A172 (cell line): ENCODE measurements around the gene AADAC. TPM values are rescaled to one million over a fixed set of nuclear protein-coding genes. Genes with fewer than 3 reads are reported as not detected.
"Not testable (repeated sequence)": the region's sequence is repeated elsewhere in the genome, so short reads cannot be mapped to it uniquely, and the experiment has no call there.

Source experiments
- DNase-seq: peaks from one replicate; pipeline ENCODE4 v3.0.0-alpha.2; 2015; ENCODE audit warnings: low spot score
- total RNA-seq: library from RNA; depleted of rRNA; stranded (reverse); fragments of >200 nt; shearing (Covaris generic); gene quantifications from 2 replicates; pipeline ENCODE4 v1.2.3, GENCODE V29; 2014

AADAC gene
- total RNA-seq, 1 experiment from 2014 or later, result 2.3 TPM

DNA sequence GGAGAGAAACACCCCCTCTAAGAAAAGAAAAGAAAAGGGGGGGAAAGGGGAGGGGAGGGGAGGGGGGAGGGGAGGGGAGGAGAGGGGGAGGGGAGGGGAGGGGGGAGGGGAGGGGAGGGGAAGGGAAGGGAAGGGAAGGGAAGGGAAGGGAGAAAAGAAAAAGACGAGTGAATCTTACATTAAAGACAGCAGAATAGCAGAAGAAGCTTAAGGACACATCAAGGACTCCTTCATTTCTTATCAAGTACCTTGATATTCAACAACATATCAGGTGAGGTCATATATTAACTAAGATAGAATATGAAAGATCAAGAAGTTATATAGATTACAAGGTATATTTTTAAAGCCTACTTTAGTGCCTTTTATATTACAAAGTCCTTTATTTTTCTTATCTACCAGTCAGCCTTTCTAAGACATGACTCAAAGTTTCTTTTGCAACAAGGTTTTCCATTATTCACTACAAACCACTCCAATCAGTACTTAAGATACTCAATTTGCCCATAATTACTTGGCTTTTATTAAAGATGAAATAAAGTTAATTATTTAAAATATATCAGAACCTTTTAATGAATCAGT is 17.7 kb upstream of the AADAC start:
- no peak for DNase-seq

DNA sequence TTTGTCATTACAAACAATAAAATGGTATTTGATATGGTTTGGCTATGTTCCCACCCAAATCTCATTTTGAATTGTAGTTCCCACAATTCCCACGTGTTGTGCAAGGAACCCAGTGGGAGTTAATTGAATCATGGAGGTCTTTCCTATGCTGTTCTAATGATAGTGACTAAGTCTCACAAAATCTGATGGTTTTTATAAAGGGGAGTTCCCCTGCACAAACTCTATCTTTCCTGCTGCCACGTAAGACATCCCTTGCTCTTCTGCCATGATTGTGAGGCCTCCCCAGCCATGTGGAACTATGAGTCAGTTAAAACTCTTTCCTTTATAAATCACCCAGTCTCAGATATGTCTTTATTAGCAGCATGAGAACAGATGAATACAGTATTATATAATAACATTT is 15.4 kb upstream of the AADAC start:
- DNase-seq, result peak; percentile 75

DNA sequence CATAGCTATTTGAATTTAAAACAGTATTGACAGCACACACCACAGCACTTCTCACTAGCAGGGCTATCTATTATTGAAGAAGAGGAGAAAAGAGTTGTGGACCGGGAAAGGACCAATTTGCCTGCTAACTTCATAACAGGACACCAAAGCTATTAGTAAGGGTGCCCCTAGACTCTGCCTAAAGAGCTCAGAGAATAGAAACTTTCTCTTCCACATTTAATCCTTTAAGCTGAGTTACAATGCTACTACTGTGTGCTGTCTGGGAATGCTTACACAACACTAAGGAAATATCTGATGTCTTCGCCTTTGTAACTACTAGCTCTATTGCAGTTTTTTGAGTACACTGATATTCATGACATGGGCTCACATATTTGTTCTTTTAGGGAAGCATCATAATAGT is 13.5 kb upstream of the AADAC start:
- no peak for DNase-seq

DNA sequence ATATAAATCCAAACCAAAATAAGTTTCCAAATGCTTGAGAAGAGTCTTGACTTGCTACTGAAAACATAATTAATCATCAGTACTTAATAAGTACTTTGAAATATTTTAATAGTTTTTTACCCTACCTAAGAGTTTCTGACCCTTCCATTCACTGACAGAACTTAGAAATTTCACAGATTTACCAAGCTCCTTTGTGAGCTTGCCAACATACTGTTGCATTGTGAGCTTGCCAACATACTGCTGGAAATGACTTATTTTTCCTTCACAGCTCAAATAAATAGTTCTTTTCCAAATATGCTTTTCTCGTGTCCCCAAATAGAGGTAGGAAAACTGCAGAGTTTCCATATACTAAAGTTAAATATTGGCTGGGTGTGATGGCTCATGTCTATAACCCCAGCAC is 9.6 kb upstream of the AADAC start:
- no peak for DNase-seq

DNA sequence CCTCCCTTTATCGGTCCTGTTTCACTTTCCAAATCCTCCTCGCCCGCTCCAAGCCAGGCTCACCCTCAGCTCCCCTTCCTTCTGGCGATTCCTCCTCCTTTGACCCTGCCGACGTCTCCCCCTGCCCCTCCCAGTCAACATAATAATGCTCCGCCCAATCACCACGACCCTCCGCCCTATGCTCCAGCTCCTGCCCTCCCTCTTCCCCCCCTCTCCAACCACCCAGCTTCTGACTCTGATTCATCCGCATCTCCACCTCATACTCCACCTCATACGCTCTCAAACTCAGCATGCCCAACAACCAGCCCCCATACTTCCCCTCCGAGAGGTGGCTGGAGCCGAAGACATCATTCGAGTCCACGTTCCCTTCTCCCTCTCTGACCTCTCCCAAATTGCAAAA is 7.1 kb upstream of the AADAC start:
- no peak for DNase-seq

DNA sequence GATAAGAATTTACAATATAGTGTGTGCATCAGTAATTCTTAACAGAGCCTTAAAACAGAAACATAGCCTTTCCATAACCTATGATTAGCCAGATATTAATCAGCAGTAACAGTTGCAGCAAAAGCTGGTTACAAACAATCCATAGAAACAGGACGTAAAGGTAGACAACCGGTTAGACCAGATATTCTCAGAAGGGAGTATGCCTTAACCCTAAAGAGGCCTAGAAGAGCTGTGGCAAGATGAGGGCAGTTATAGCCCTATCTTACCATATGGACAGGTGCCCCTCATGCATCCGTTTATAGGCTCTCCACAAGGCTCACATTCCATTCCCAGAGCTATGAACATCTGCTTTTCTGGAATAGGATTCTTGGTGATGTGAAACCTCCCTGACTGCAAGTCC is 5.0 kb upstream of the AADAC start:
- DNase-seq, result not testable (repeated sequence)

DNA sequence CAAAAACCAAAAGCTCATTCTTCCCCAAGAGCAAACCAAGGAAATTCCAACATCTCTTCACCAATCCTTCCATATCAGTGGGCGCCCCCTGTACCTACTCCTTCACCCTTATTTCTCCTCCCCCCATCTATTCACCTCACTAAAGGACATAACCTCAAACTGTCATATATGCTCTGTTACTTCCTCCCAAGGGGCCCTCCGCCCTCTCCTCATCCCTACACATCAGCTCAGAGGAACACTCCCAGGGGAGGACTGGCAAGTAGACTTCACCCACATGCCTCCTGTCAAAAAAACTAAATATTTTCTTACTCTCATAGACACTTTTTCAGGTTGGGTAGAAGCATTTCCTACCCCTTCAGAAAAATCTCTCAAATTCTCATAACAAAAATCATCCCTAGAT is 2.4 kb upstream of the AADAC start:
- no peak for DNase-seq

DNA sequence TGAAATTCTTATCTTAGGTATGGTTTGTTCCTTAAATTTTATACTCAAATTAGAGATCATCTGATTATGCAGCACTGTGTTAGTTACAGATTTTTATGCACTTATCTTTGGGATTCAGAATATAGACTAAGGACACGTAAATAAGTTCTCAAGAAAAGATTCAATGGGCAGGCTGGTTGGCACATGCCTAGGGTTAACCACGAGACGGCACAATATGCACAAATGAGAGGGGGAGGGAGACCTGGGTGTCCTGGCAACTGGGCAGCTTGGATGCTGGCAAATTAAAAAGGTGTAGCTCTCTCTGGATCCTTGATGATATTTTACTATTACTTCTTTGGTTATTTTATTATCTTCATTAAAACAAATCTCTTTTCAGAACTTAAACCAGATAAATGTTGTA is 672 bp downstream of the AADAC start:
- no peak for DNase-seq

DNA sequence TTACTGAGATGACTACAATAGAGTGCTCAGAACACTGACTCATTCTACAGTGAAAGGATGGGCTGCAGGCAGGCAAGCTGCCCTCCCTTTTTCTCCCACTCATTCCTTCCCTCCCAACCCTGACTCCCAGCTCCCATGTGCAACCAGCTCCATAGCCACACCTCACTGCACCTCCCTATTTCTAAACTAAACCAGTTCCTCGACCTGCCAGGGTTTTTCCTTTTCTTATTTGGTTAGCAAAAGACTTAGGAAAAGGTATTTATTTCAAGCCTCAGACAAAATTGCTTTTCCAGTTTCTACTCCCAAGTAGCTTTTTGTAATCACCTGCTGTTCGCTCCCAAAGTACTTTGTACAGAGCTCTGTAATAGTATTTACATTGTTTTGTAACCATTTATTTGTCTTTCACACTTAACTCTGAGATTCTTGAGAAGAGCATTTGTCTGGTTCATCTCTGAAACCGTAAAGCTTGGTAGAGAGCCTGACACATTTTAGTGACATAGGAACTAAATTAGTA is 2.2 kb downstream of the AADAC start:
- DNase-seq, result peak; percentile 81

DNA sequence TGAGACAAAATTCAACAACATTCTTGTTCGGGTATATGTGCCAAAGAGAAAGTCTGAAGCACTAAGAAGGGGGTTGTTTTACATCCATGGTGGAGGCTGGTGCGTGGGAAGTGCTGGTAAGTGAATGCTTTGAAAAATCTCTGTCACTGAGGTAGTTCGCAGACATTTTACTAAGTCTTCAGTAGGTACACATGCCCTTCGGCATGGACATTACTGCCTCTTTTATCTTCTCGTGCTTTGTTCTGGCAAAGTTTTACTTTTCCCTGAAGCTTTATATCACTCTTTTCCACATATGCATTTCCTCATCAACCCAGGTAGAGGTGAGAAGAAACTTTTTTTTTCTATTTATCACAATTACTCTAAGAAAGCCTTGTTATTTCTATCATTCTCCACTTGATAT is 3.6 kb downstream of the AADAC start:
- no peak for DNase-seq

DNA sequence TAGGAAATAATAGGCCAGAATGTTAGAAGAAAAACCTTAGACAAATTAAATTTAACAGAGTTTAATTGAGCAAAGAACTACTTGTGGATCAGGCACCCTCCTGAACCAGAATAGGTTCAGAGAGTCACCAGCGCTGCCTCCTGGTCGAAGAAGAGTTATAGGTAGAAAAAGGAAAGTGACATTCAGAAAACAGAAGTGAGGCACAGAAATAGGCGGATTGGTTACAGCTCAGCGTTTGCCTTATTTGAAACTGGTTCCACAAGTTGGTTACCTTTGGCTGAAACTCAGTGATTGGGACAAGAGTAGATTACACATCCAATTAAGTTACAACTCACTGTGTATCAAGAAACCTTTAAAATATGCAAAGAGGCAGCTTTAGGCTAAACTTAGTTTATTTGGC is 4.4 kb downstream of the AADAC start:
- no peak for DNase-seq

DNA sequence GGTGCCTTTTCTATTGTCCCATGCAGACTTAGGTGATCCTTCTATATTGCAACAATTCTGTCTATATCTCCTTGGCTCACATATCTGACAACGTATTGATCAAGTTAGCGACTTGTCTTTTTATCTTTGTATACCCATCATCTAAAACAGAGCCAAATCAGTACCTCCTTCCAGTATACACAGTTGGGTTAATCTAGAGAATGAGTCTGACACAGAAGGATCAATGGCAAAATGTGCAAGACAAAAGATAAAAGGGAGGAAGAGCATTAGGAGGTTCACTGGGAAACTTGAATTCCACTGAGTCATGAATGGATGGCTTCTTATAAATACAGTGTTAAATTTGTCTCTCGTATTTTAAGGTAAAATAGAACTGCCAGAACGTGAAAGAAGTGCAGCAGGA is 6.0 kb downstream of the AADAC start:
- DNase-seq, result no peak

DNA sequence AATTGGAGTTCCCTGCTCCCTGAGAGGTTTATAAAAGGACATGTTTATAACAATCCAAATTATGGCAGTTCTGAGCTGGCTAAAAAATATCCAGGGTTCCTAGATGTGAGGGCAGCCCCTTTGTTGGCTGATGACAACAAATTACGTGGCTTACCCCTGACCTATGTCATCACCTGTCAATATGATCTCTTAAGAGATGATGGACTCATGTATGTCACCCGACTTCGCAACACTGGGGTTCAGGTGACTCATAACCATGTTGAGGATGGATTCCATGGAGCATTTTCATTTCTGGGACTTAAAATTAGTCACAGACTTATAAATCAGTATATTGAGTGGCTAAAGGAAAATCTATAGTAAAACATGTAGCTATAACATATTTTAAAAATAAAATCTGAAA is 13.9 kb downstream of the AADAC start:
- DNase-seq, result no peak

DNA sequence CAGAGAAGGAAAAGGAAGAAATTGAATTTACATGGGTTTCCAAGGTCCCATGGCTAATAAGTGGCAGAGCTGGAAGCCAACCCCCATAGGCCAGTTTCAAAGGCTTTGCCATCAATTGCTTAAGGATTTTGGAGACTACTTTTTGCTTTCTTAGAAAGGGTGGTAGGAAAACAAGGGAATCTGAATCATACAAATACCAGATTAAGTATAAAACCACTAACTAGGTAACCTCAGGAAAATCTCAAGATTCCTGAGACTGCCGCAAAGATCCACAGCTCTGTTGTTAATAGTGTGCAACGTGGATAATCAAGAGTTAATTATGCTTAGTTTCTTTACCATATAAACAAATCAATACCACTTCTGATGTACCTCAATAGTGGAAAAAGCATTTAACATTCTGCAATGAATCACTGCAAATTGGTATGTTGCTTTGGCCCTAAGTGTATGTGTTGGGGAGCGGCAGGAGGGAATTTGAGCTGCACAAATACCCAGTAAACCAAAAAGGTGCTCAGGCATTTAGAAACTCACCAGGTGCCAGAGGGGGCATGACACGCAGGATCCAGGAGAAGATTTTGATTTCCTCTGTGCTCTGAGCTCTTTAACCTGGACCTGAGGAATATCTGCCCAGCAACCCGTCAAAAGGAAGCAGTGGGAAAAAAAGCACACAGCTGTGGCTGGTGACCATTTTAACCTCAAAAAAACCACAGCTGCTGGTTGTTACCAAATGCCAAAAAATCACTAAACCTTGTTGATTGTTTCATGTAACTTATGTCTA is 22.0 kb downstream of the AADAC start:
- peak; percentile 64 for DNase-seq

DNA sequence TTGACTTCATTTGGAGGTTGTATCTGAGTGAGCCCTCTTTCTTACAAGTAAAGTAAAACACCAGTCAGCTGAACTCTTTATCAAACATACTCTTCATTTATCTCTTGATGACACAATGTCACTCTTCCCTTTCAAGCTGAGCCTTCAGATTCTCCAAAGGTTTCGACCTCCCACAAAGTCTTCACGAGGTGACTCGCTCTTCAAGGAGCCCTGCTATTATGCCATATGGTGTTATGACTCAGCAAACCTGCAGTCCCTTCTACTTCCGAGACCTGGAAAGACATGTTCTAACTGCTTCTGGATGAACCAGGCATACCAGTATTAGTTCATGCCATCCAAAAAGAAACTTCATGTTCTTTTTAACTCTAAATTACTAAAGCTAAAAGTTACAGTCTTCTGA is 23.1 kb downstream of the AADAC start:
- peak; percentile 84 for DNase-seq

DNA sequence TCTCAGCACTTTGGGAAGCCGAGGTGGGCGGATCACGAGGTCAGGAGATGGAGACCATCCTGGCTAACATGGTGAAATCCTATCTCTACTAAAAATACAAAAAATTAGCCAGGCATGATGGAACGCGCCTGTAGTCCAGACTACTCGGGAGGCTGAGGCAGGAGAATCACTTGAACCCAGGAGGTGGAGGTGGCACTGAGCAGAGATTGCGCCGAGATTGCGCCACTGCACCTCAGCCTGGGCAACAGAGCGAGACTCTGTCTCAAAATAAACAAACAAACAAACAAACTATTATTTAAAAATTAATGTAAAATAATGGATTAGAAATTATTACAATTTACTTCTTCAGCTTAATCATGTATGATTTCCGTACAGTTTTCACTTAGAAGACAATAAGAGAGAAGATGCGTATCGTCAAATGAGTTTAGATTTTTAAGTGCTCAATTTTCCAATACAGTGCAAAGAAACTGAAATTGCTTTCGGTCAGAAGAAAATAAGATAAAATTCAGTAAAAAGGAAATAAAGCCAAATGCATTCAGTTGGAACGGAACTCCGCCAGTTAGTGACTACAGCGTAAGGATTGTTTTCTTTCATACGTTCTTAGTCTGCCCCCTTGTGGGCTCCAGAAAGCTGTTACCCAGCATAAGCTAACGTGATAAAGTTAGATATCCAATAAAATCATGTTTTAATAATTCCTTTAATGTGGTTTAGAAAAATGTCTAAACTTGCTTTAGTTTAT is 24.8 kb downstream of the AADAC start:
- peak; percentile 85 for DNase-seq

DNA sequence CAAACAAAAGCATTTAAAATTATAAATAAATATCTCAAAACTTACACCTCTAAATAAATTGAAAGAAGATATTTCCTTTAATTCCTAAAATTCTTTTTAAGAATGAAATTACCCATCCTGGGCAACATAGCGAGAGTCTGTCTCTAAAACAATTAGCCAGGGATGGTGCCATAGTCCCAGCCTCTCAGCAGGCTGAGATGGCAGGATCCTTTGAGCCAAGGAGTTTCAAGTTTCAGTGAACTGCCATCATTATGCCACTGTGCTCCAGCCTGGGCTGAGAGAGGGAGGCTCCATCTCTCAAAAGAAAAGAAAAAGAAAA is 25.4 kb downstream of the AADAC start:
- no peak for DNase-seq

DNA sequence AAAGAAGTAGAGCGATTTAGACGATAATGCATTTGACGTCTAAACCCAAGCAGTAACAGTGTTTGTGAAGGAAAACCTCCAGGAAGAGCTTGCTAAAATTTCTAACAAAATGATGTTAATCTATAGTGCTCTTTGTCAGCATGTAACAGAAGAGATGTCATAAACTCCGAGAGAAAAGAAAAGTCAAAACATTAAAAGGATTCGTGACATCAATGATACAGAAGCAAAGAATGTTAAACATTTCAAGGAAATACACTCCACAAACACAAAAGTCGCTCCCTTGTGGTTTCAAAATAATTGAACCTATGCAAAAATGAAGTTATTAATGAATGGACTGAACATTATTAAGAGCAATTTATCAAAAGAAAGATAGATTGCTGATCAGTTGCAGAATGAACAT is 27.9 kb downstream of the AADAC start:
- no peak for DNase-seq

DNA sequence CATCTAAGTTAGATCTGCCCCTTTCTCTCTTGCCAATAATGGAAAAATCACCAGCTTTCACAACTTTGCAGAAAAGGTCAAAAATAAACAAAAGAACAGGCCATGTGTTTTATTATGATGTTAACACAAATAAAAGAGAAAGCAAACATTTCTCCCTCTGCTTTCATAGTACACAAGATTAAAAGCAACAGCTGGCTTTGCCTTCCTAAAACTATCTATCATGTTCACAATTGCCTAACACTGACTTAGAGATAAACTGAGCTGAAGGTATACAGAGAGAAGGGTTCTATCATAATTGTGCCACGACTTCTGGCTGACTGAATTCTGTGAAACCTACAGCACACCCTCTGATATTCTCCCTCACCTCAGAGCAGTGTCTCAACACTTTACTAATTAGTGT is 29.4 kb downstream of the AADAC start:
- DNase-seq, result no peak

DNA sequence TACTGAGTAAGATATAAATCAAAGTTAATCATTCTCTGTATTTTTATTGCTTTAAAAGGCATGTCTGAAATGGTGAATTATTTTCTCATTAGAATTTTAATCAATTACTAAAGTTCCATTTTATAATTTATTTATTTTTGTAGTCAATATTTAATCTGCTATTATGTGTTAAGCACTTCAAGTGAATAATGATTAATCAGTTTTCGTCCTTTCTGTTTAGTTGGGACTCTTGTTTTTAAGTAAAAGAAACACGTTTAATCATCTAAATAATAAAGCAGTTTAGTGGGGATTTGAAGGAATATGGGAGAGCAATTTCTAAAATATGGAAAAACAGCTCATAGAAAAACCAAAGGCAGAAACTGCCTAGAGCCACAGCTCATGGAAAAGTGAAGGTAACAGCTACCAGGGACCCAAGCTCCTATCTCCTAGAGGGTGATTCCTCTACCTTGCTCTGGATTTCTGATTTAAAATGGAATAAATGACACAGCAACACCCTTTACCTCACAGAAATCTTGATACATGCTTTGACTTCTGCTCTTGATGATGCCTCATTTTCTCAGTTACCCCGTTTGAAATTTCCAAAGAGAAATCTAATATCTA is 31.5 kb downstream of the AADAC start:
- no peak for DNase-seq

DNA sequence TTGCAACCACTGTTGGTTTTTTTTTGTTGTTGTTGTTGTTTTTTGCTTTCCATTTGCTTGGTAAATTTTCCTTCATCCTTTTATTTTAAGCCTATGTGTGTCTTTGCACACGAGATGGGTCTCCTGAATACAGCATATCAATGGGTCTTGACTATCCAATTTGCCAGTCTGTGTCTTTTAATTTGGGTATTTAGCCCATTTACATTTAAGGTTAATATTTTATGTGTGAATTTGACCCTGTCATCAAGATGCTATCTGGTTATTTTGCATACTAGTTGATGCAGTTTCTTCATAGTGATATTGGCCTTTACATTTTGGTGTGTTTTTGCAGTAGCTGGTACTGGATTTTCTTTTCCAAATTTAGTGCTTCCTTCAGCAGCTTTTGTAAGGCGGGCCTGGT is 36.1 kb downstream of the AADAC start:
- not testable (repeated sequence) for DNase-seq

DNA sequence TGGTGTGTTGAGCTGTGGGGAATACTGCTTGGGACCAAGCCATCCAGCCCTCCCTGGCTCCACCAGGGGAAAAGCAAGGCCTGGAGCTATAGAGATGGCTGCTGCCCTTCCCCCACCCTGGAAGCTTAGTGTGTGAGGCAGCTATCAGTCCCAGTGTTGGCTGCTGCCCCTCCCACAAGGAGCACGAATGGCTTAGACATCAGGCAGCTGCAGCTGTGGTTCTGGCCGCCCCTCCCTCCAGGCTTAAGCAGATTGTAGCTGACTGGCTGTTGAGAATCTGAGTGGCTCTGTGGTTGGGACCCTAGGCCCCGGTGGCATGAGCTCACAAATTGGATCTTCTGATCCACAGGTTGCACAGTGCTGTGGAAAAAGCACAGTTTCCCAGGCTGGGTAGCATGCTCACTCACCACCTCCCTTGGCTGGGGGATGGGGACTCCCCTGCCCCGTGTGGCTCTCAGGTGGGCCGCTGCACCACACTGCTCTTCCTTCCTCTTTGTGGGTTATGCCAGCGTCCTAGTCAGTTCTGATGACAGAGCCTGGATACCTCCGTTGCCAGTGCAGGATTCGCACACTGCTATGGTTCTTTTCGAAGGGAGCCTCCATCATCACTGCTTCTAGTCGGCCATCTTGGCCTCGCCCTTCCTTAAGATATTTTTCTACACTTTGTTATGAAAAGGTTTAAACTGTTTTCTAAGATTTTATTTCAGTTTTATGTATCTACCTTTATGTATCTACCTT is 38.3 kb downstream of the AADAC start:
- no peak for DNase-seq
